ELR (cell line): Measurements from ENCODE around the gene CTAGE9.
"Not testable (repeated sequence)": the region's sequence is repeated elsewhere in the genome, so short reads cannot be mapped to it uniquely, and the experiment has no call there.

Experiments used
- DNase-seq: peaks from one replicate; pipeline ENCODE4 v3.0.0-alpha.2; 2015; ENCODE audit warnings: low read depth

CTAGE9 gene

GRCh38 chr6:131729550-131729949, 18.7 kb upstream of the CTAGE9 start:
- no peak for DNase-seq

- DNase-seq: no peak
Measured at GRCh38 chr6:131728296-131728939, 17.6 kb upstream of the CTAGE9 start.

- DNase-seq: no peak
Measured at GRCh38 chr6:131727868-131728267, 17.1 kb upstream of the CTAGE9 start.

DNA sequence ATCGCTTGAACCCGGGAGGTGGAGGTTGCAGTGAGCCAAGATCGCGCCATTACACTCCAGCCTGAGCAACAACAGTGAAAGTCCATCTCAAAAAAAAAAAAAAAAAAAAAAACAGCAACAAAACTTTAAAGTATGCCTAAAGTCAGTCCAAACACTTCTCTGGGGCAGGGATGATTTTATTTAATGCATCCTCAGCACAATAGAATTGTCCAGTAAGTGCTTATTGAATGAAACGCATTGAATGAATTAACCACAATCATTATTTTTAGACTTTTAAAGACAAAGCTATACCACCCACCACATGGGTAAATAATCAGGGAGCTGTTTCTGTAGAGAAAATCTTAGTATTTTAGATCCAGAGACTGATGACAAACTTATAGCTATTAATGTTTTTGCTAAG, 16.6 kb upstream of the CTAGE9 start:
- no peak for DNase-seq

DNA sequence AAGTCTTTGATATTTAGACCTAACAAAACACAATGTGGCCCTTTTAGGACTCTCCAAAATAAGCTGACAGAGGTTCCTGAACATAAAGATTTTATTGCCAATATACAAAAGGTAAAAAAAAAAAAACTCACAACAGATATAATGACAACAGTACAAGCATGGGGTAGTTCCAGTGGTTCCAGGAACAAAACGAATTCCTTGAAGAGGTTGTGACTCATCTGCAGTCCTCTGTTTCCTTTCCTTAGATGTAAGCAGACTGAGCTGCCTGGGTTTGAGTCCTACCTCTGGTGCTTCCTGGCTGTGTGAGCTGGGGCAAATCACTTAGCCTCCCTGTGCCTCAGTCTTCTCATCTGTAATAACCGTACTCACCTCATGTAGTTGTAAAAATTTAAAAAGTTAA, 13.3 kb upstream of the CTAGE9 start:
- peak; percentile 9 for DNase-seq

GRCh38 chr6:131721161-131721560, 10.3 kb upstream of the CTAGE9 start:
- DNase-seq: no peak

DNA sequence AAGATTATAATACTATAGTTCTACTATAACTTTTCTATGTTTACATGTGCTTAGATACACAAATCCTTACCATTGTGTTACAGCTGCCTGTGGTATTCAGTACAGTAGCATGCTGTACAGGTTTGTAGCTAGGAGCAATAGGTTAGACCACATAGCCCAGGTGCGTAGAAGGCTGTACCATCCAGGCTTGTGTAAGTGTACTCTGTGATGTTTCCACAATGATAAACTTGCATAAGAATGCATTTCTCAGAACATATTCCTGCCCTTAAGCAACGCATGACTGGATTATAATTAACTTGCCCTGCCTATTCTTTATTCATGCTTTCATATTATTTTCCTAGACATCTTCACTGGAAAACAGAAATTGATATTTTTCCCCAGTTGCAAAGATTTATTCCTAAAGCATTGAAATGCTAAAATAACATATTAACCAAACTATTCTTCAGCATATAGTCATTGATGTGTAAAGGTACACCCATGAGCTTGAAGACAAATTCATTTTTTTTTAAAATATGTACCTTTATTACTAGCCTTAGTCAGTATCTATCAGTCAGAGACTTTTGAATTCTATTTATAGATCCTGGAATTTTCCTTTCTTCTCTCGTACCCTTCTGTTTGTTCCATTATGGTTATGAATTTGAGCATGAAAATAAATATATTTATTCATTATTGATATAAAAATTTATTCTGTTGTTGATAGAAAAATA, 7.2 kb upstream of the CTAGE9 start:
- no peak for DNase-seq

- DNase-seq: not testable (repeated sequence)
Measured at GRCh38 chr6:131715567-131715966, 4.8 kb upstream of the CTAGE9 start.

DNA sequence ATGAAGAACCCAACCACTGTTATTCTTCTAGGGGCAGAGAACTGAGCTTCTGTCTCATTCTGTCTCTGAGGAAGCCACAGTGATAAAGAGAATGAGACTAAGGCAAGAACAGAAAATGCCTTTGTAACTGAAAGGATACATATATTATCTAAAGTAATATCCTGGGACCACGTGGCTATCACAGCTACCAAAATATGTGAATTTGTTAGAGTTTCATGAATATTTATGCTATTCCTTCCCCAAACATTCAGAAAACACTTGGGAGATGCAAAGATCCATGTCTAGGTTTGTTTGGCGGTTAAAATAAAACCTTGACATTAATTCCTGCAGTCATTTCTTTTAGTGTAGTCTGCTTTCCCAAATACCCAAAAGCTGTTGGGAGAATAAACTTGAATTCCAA, 6.9 kb downstream of the CTAGE9 start:
- not testable (repeated sequence) for DNase-seq

DNA sequence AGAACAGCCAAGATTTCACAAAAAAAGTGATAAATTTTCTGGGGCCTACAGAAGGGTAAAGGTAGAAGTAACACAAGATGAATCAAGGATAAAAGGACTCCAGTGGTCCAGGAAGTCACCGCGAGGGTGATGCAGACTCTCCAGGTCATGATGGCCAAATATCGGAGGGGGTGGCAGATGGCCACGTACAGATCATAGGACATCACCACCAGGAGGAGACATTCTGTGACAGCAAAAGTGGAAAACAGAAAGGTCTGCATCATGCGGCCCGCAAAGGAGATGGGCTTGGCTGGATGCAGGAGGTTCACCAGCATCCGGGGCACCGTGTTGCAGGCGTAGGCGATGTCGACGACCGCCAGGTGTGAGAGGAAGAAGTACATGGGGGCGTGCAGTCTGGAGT, 10.0 kb downstream of the CTAGE9 start:
- not testable (repeated sequence) for DNase-seq

DNA sequence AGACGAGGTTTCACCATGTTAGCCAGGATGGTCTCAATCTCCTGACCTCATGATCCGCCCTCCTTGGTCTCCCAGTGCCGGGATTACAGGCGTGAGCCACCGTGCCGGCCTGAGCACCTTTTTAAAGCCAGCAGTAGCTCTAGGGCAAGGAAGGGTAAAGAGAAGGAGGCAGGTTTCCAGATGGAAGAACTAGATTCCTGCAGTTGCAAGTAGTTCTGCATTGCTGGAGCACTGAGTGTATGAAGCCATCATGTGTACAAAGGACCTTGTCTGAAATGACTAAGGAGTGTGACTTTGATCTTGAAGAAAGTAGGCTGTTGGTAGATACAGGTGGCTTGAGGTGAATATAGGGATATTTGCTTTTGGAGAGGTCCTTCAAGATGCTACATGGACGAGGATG, 13.9 kb downstream of the CTAGE9 start:
- no peak for DNase-seq

DNA sequence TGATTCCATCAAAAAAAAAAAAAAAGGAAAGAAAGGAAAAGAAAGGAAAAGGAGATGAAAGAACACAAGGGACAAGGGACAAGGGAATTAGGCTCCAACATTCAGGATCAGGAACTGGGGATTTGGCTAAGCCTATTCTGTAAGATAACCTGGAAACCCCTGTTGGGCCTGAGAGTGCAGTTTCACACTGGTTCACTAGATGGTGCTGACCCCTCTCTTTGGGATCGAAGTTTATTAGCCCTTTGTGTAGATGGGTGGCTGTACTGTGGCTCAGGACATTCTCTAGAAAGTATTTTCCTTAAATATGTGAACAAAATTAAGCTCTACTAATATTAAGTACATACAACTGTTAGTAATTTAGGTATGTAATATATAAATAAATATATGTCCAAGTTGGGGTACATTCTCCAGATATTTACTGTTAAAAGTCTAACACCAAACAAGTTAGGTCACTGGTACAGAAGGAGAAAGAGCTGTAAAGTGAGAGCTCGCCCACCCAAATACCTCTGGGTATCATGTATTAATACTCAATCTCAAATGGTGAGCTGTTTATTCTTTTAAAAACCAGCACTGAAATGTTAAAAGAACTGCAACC, 15.9 kb downstream of the CTAGE9 start:
- DNase-seq: peak; percentile 82

GRCh38 chr6:131693384-131693783, 17.4 kb downstream of the CTAGE9 start:
- DNase-seq: no peak

DNA sequence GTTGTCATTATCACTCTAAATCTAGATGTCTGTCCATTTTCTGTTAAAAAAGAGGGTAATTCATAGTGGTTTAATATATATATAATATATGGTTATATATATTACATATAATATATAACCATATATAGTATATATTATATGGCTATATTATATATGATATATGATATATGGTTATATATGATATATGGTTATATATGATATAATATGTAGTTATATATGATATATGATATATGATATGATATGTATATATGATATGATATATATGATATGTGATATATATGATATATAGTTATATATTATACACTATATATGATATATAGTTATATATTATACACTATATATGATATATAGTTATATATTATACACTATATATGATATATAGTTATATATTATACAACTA, 18.2 kb downstream of the CTAGE9 start:
- DNase-seq: no peak

DNA sequence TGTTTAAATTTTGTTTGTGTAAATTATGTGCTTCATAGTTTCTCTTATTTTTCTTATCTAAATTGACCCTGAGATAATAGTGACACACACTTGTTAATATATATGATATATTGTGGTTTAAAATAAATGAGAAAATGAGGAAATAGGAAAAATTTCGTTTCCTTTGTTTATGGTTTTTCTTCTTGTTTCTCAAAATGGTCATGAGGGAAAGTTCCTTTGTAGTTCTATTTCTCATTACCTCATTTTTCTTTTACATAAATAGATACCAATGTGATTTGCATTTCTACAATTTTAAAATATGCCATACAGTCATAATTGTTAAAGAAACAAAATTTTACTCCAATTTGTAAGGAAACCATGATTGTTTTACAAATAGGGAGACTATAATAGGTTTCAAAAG, 18.8 kb downstream of the CTAGE9 start:
- no peak for DNase-seq

DNA sequence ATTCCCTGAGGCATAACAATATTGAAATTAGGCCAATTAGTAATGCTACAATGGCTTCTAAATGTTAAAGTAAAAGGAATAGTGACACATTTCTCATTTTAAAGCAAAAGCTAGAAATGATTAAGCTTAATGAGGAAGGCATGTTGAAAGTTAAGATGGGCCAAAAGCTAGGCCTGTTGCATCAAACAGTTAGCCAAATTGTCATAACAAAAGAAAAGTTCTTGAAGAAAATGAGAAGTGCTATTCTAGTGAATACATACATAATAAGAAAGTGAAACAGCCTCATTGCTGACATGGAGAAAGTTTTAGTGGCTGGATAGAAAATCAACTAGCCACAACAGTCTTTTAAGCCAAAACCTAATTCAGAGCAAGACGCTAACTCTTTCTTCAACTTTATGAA, 22.5 kb downstream of the CTAGE9 start:
- DNase-seq: no peak

GRCh38 chr6:131687022-131687421, 23.8 kb downstream of the CTAGE9 start:
- DNase-seq: no peak

DNA sequence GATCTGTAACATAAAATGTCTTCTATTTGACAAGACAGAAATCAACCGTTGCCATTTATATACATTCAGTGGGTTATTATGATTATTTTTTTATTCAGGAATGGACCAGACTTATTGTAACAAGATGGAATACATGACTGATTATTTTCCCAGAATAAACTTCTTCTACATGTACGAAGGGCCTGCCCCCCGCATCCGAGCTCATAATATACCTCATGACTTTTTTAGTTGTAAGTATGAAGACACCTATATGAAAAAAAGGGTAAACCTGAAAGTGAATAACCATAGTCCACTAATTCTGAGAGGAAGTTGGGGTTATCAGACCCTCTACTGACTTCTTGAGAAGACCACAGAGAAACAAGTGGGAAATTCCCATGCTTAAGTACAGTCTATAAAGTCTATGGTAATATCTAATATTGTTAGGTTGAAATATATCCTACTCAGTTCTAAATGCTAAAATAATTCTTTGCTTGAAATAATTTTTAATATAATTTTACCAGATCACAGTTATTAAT, 25.5 kb downstream of the CTAGE9 start:
- no peak for DNase-seq

- no peak for DNase-seq
Measured at GRCh38 chr6:131683479-131683878, 27.3 kb downstream of the CTAGE9 start.

DNA sequence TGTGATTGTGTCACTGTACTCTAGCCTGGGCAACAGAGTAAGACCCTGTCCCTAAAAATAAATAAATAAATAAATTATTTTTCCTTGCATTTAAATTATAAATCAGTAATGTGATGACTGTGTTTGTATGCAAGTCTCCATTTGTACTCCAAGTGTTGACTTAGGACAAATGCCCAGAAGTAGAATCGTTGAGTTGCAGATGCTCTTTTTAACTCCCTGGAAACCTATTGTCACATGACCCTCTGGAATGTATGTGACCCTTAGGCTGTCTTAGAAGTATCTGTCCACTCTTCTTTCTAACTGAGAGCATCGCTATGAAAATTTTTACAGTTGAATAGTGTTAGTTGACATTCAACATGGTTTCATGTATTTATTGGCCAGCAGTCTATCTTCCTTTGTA, 28.4 kb downstream of the CTAGE9 start:
- no peak for DNase-seq

- no peak for DNase-seq
Measured at GRCh38 chr6:131681585-131681984, 29.2 kb downstream of the CTAGE9 start.

- no peak for DNase-seq
Measured at GRCh38 chr6:131680868-131681267, 29.9 kb downstream of the CTAGE9 start.

GRCh38 chr6:131678442-131678841, 32.4 kb downstream of the CTAGE9 start:
- DNase-seq: no peak
